Medulla oblongata (tissue), 1 donor: ENCODE data around the gene HOXC6.

Experiments
- DNase-seq: peaks from one replicate; pipeline ENCODE4 v3.0.0-alpha.2; 2015; ENCODE audit errors: extremely low spot score

HOXC6 gene

DNA sequence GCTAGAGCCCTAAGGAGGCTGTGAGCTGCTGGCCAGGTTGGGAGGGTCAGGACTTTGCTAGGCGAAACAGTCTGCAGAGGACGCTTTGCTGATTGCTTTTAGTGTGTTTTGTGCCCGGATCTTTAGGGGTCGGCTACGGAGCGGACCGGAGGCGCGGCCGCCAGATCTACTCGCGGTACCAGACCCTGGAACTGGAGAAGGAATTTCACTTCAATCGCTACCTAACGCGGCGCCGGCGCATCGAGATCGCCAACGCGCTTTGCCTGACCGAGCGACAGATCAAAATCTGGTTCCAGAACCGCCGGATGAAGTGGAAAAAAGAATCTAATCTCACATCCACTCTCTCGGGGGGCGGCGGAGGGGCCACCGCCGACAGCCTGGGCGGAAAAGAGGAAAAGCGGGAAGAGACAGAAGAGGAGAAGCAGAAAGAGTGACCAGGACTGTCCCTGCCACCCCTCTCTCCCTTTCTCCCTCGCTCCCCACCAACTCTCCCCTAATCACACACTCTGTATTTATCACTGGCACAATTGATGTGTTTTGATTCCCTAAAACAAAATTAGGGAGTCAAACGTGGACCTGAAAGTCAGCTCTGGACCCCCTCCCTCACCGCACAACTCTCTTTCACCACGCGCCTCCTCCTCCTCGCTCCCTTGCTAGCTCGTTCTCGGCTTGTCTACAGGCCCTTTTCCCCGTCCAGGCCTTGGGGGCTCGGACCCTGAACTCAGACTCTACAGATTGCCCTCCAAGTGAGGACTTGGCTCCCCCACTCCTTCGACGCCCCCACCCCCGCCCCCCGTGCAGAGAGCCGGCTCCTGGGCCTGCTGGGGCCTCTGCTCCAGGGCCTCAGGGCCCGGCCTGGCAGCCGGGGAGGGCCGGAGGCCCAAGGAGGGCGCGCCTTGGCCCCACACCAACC, 1.5 kb downstream of the HOXC6 start:
- no peak for DNase-seq

DNA sequence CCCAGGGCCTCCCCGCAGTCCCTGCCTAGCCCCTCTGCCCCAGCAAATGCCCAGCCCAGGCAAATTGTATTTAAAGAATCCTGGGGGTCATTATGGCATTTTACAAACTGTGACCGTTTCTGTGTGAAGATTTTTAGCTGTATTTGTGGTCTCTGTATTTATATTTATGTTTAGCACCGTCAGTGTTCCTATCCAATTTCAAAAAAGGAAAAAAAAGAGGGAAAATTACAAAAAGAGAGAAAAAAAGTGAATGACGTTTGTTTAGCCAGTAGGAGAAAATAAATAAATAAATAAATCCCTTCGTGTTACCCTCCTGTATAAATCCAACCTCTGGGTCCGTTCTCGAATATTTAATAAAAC, 2.2 kb downstream of the HOXC6 start:
- no peak for DNase-seq

DNA sequence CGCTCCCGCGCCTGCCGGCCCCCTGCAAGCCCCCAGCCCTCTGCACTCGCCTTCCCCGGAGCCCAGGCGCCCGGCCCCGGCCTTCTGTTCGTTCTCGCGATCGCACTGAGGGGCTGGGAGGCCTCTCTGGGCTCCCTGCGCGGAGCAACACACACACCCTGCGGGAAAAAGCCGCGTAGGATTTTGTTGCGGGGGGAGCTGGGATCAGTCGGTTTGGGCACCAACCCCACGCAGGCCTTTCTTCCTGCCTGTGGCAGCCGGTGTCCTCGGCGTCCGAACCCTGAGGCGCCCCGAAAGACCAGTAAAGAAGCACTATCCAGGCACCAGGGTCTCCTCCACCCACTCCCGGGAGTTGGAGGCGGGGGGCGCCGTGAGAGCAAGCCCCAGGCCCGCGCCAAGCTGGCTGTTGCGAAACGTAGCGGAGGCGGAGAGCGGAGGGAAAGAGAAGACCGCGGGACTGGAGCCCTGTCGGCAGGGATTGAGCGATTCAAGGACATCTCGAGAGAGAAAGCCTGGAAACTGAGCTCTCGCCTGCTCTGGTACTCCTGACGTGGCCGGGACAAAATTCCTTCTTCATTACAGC, 2.7 kb downstream of the HOXC6 start:
- no peak for DNase-seq

DNA sequence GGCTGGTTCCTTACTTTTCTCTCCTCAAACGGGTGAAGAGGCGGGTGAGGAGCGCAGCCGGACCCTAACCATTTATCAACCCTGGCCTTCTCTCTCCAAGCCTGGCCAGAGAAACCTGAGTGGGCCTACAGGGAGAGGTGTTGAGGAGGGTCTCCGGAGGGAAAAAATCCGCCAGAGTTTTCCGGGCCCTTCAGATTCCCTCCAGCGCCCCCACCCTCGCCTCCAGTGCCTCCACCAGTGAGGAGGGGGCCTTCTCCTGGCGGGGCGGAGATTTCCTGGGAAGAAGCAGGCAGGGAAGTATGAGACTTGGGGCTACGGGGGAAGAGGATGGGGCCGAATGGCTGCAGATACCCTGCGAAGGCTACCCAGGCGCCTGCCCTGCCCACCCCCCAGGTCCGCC, 3.2 kb downstream of the HOXC6 start:
- no peak for DNase-seq

DNA sequence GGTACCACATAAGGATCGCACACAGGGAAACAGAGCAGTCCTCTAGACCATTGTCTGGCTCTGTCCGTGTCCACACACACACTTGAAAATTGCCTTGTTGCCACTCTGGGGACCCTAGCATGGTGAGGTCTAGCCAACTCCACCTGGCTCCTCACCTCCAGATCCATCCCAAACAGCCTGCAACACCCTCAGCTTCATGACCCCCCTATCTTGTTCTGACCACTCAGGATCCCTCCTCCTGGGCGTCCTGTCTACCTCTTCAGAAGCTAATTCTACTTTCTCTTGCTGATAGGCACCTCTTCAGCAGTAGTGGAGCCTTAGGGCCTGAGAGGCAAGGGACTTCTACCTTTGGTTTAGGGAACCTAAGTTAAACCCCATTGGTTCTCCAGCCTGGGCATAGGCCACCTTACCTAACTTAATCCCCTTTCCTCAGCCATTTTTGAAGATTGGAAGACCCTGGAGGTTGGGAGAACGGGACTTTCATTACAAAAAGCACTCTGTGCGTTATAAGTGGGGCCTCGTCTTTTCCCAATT, 3.9 kb downstream of the HOXC6 start:
- no peak for DNase-seq

DNA sequence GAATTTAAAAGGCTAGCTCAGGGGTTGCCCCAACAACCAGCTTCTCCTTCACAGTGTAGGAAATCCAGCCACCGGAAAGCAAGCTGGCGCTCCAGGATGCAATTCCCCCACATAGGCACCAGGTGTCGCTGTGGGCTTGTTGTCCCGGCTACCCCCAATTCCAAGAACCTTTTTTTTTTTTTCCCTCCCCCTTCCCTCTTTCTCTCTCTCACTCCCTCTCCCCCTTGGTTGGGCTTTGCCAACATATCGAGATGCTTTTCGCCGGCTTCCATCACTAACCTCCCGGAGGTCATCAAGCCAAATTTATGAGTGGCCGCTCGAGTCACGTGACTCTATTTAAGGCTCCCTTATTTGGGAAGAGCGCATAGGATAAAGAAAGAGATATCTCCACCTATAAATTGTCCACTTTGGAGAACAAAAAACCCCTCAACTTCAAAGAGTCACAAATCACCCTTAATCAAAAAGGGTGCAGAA, 4.4 kb downstream of the HOXC6 start, which contains the start of gene HOXC5:
Gene HOXC5 (plus strand): TSS at position 424 of the 474 bp plus-strand sequence. CDS start 73 bp downstream, outside the sequence.
- peak; percentile 89 for DNase-seq

DNA sequence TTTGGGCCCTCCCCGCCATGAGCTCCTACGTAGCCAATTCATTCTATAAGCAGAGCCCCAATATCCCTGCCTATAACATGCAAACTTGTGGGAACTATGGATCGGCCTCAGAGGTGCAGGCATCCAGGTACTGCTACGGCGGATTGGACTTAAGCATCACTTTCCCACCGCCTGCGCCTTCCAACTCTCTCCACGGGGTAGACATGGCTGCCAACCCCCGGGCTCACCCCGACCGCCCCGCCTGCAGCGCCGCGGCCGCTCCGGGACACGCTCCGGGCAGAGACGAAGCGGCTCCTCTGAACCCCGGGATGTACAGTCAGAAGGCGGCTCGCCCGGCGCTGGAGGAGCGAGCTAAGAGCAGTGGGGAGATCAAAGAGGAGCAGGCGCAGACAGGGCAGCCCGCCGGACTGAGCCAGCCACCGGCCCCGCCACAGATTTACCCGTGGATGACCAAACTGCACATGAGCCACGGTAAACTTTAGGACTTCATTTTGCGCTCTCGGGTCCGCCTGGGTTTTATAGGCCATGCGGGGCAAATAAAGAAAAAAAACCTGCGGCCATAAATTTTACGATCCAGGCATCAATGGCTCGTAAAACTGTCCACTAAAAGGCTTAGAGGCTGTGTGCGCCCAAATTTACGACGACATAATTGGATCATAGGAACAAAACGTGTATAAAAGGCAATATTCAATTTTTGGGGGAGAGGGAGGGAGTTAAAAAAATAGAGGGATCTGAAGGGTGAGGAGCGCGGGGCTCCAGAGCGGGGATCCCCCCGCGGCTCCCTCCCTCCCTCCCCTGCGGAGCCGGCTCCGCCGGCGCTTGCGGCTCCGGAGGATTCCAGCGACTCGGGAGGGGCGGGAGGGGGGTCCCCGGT, 5.1 kb downstream of the HOXC6 start:
- DNase-seq = peak; percentile 50

DNA sequence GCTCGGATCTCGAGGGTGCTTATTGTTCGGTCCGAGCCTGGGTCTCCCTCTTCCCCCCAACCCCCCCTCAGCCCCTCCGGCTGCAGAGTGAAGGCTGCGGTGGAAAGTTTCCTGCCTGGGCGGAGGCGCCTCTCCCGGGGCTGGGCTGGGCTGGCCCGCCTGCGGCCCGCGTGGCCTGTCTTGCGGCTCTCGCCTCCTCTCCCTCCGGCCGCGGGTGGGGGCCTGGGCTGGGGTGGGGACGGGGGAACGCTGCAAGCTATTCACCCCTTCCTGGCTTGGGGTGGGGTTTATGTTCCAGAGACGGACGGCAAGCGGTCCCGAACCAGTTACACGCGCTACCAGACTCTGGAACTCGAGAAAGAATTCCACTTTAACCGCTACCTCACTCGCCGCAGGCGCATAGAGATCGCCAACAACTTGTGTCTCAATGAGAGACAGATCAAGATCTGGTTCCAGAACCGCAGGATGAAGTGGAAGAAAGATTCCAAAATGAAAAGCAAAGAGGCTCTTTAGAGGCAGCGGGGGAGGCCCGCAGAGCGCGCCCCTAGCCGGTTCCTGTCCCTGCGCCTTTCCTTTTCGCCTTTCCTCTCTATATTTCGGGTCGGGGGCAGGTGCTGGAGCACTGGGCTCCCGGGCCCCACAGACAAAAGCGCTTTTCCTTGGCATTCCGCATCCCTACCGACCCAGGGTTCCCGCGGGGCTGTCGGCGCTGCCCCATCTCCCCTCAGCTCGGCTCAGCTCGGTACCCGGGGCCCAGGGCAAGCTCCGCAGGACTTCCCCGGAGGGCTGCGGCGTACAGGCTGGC, 5.9 kb downstream of the HOXC6 start:
- peak; percentile 35 for DNase-seq

DNA sequence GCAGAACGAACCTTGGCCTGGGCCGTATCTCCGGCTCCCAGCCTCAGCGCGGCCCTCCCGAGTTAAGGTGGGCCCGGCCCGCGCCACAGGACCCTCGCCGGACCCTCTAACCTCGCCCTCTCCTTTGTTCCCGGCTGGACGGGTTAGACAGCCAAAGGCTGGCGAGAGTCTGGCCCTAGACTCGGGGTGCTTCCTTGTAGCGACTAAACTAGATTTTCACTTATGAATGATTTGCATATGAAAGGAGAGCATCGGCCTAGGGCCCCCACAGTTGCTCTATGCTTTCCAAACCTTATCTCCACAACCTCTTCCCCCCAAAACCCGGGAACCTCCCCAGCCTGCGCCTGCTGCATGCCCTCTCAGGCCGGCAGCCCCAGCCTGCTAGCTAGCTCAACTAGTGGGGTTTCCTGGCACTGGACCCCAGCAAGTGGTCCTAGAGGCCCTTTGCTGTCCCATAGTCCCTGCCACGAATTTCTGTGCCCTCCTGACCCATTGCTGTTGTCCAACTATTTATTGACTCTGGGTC, 6.6 kb downstream of the HOXC6 start:
- DNase-seq = no peak

DNA sequence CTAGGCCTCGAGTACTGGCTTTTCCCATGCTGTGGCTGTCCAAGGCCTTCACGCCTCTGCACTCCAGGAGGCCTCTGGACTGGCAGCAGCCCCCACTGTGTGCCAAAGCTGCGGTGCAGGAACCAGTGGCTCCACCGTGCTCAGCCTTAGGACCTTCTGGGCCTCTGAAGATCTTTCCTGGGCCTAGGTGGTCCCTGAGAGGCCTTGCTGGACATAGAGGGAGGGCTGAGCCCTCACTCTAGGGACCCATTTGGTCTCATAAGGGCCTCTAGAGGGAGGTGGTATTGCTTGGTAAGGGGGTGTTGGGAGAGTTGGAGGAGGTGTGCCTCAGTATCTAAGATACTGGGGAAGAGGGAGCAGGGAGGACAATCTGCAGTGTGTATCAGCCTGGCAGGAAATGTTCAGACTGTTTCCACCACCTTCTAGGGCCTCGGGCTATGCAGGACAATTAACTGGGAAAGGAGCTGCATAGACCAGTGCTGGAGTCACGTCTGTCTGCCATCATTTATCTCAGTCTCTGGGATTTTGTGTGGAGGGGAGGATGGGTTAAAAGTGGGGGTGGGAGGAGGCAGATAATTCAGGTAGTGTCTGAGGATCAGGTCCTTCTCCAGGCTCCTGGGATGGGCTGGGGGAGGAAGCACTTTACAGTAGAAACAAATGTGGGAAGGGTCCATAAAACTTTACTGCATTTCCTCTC, 7.5 kb downstream of the HOXC6 start:
- no peak for DNase-seq

DNA sequence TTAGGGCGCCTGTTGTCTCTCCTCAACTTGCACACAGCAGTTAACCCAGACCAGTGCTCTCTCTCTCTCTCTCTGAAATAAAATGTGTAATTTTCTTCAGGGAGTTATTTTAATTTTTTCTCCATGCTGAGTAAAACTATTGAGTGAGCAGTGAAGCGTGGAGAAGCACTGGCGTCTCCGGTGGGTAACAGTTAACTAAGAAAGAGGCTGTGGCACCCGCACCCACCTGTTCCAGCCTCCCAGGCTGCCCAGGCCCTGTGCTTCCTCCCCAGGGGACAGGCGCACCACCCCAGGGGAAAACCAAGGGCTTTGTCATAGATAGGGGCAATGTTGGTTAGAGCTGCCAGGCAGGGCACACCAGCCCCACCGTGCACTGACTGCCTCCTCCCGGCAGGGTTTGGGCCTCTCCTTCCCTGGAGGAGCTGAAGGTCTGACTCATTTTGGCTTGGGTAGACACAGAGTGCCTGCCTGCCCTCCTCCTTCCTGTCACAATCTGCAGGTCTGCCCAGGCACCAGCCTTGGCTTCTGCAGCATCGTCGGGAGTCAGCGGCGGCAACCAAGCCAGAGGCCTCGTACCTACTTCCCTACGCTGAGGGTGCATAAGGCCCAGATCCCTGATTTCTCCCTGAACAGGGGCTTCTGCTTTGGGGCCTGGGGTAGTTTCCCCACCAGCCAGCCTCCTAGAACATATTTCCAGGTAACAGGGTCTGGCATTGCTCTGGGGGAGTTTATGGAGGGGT, 8.6 kb downstream of the HOXC6 start:
- DNase-seq = no peak

DNA sequence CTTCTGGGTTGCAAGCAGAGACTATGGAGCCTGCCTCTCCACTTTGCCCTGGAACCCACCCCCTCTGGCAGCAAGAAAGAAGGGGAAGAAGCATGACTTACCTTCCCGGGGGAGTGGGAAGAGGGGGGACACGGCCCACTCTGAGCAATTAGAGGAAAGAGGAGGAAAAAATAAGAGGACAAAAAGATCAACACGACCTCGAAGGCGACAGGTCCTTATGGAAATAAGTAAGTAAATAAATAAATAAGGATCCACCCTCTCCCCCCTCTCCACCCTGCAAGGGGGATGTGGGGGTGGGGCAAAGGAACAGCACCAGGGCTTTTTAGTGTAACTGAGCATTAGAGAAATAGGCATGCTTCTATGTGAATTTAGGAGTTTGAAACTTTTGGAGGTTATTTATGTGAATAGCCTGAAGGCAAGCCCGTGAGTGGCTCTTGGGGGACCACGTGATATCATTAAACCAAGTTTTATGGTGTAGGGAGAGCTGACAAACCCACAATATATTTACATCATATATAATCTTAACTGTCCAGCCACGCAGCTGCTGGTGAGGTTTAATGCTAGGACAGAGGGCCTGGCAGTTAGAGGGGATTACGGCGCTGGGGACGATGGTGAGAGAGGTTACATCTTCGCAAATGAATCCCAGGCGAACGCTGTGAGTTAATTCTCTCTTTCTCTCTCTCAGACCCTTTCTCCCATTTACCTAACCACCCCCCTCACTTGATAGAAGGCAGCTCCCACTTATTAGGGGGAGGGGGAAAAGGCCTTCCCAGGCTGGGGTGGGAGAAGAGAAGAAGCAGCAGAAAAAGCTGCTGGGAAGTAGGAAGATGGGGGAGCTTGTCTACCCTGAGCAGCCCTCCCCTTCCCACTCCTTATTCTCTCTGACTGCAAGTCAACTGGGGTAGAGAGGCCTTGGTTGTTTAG, 9.4 kb downstream of the HOXC6 start:
- DNase-seq = no peak

DNA sequence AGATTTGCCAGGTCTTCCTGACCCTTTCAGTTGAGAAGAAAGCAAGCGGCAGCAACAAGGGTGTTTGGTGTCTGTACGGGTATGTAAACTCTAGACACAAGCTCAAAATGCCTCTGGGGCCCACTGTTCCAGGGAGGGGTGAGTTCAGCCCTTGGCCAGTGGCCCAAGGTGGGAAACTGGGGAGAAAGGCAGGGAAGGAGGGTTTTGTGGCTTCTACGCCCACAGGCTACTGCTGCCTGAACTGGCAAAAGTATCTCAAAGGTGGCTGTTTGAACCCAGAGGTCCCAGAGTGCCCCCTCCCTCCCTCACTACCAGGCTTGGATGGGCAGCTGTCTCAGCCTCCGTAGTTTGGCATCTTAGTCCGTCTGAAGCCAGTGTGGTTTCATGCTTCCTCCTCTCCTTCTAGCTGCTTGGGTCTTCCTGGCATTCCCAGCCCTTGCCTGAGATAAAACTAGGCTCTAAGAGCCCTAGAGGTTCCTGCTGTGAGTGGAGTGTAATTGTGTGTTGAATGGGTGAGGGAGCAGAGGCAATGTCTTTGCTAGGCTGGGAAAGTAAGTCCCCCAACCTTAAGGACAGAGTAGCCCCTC, 10.1 kb downstream of the HOXC6 start:
- DNase-seq = no peak

DNA sequence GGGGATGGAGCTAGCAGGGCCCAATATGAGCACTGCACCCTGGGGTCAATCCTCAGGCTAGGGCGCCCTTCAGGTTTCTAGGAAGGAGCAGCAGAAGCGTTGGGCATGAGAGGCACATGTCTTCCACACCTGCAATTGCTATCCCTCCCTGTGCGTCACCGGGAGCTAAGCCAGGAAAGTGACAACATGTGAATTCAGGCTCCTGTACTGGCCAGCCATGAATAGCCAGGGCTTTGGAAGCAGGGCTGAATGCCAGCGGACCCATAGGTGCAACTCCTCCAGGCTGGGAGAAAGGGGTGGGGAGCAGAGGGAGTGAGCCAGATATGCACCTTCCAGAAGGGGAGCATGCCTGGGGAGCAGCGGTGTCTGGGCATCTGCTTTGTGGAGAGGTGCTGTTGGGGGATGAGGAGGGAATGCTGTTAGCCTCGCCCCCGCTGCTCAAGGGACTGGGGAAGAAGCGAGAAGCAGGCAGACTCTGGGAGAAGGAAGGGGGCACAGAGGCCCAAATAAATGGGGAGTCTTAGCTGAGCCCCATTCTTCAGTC, 10.7 kb downstream of the HOXC6 start:
- no peak for DNase-seq

DNA sequence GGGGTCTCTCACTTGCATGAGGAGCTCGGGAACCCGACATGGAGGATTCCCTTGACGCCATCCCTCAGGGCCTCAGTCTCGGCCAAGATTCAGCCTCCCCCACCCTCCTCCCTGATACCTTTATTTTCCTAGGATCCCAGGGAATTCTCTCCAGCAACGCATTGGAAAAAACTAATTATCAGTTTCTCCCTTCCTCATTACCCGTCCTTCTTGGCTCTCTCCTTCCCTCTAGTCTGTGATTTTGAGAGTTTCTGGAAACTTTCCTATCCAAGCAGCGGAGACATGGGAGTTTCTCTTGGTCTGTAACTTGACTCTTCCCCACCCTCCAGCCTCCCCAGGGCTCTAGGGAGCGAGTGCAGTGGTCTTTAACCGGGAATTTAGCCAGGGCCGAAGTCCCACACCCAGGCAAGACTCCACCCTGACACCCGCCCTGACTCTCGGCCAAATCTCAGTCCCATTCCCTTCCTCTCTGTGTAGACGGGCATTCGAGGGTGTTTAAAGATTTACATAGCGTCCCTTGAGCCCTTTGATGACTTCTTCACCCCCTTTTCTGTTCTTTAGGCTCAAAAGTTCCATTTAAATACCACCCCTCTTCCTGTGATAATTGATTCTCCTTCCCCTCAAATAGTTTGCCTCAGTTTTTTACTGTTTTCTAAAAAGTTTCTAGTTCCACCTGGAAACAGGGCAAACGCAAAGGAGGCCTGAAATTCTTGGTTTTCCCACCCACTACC, 11.3 kb downstream of the HOXC6 start:
- DNase-seq = no peak

DNA sequence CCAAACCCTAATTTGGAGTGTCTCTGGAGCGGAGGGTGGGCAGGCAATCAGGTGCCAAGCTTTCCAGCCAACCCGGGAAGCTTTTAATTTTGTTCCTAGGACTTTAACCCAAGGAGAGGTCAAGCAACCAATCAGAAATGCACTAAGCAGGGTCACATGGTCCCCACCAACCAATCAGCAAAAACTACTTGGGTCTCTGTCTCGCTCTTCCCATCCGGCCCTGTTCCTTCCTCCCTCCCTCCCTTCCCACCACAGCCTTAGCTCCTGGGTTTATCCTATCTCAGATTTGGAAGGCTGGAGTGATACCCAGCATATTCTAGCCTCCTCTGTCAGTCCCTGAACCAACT, 11.9 kb downstream of the HOXC6 start:
- DNase-seq = no peak

DNA sequence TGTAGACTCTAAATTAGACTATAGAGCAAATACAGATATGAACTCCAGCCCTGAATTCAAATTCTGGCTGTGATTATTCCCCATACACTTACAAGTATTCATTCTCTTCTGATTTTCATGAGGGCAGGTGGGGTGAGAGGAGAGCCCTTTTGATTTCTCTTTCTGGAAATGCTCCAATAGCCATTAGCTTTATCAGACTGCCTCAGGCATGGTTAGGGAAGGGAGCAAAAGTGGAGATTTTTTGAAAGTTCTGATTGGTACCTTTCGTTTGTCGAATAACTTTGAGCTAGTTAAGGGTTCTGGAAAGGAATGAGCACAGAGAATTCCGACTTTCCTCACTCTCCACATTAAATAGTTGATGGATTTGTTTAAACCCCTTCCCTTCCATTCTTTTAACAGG, 12.4 kb downstream of the HOXC6 start:
- no peak for DNase-seq
